HepG2 (cell line): ENCODE results near the gene ATAD3C. TPM values are rescaled to one million over a fixed set of nuclear protein-coding genes. Genes with fewer than 3 reads are reported as not detected.

ENCODE experiments used
- CC2D1A ChIP-seq: sonication (generic); formaldehyde crosslinking; IDR thresholded peaks from 2 replicates; pipeline ENCODE4 v1.8.1; 2023; ENCODE audit warnings: mild to moderate bottlenecking, missing genetic modification reagents
- MTF2 ChIP-seq: sonication (generic); formaldehyde crosslinking; IDR thresholded peaks from 2 replicates; pipeline ENCODE4 v1.5.0; 2020; ENCODE audit warnings: missing genetic modification reagents, borderline replicate concordance
- MYNN ChIP-seq: sonication (generic); formaldehyde crosslinking; IDR thresholded peaks from 2 replicates; pipeline ENCODE4 v1.4.0; 2020; ENCODE audit warnings: mild to moderate bottlenecking, low read depth, missing genetic modification reagents
- POLR2AphosphoS5 ChIP-seq: IDR thresholded peaks from 2 replicates; pipeline ENCODE4 v1.6.1; 2012; ENCODE audit warnings: low read depth, low read length
- SMAD9 ChIP-seq: sonication (generic); formaldehyde crosslinking; IDR thresholded peaks from 2 replicates; pipeline ENCODE4 v1.5.1; 2020; ENCODE audit warnings: mild to moderate bottlenecking, missing genetic modification reagents
- SRY ChIP-seq: sonication (generic); formaldehyde crosslinking; IDR thresholded peaks from 2 replicates; pipeline ENCODE4 v1.8.0; 2022; ENCODE audit warnings: mild to moderate bottlenecking, missing genetic modification reagents
- TAF1 ChIP-seq: sonication (generic); formaldehyde crosslinking; IDR thresholded peaks from 2 replicates; pipeline ENCODE4 v1.4.0; 2020; ENCODE audit warnings: missing genetic modification reagents
- TRIM24 ChIP-seq: sonication (generic); formaldehyde crosslinking; IDR thresholded peaks from 2 replicates; pipeline ENCODE4 v1.8.0; 2022; ENCODE audit warnings: mild to moderate bottlenecking, missing genetic modification reagents
- YY1 ChIP-seq: IDR thresholded peaks from 2 replicates; pipeline ENCODE4 v1.6.1; 2011; ENCODE audit warnings: low read length, low read depth, moderate library complexity, mild to moderate bottlenecking; ENCODE audit not compliant: insufficient read depth, insufficient replicate concordance
- ZBTB3 ChIP-seq: sonication (generic); formaldehyde crosslinking; IDR thresholded peaks from 2 replicates; pipeline ENCODE4 v1.4.0; 2020; ENCODE audit warnings: low read depth, mild to moderate bottlenecking, moderate library complexity, missing genetic modification reagents, borderline replicate concordance
- ZMYM3 ChIP-seq: sonication (generic); formaldehyde crosslinking; IDR thresholded peaks from 2 replicates; pipeline ENCODE4 v1.5.1; 2020; ENCODE audit warnings: mild to moderate bottlenecking, missing genetic modification reagents
- ZNF101 ChIP-seq: sonication (generic); formaldehyde crosslinking; IDR thresholded peaks from 2 replicates; pipeline ENCODE4 v1.4.0; 2020; ENCODE audit warnings: mild to moderate bottlenecking, low read depth, missing genetic modification reagents, borderline replicate concordance
- ZNF207 ChIP-seq: fragments of 450-650 bp; IDR thresholded peaks from 2 replicates; pipeline ENCODE4 v1.6.1; 2016; ENCODE audit warnings: antibody characterized with exemption, borderline replicate concordance
- ZNF382 ChIP-seq: sonication (generic); formaldehyde crosslinking; IDR thresholded peaks from 2 replicates; pipeline ENCODE4 v1.5.0; 2020; ENCODE audit warnings: missing genetic modification reagents, mild to moderate bottlenecking, borderline replicate concordance
- ZNF619 ChIP-seq: sonication (generic); formaldehyde crosslinking; IDR thresholded peaks from 2 replicates; pipeline ENCODE4 v1.4.0; 2020; ENCODE audit warnings: mild to moderate bottlenecking, missing genetic modification reagents
- ZNF724P ChIP-seq: sonication (generic); formaldehyde crosslinking; IDR thresholded peaks from 2 replicates; pipeline ENCODE4 v1.8.0; 2022; ENCODE audit warnings: missing genetic modification reagents, borderline replicate concordance
- ZNF781 ChIP-seq: sonication (generic); formaldehyde crosslinking; IDR thresholded peaks from 2 replicates; pipeline ENCODE4 v1.5.1; 2020; ENCODE audit warnings: borderline replicate concordance, mild to moderate bottlenecking, missing genetic modification reagents; ENCODE audit errors: not compliant biosample characterization
- polyA plus RNA-seq, 8 experiments: library from polyadenylated mRNA; depleted of rRNA in 3 of 8; stranded (reverse) in 7 of 8; unstranded in 1 of 8; fragments of >200 nt; fragmentation: Illumina TruSeq in 4 of 8; extraction: Trizol in 4 of 8; gene quantifications; 2 replicates each; pipeline versions ENCODE4 v1.2.1 to v1.2.3, GENCODE V29; 2011 to 2016; ENCODE audit warnings: low read depth in 4 of 8, missing spikeins in 1 of 8, mixed read lengths in 1 of 8; ENCODE audit not compliant: insufficient read depth in 1 of 8
- total RNA-seq, 5 experiments: library from RNA; depleted of rRNA; stranded (reverse); fragments of >200 nt; fragmentation: Illumina TruSeq; extraction: Trizol; gene quantifications; 2 replicates each; pipeline ENCODE4 v1.2.3, GENCODE V29; 2016; ENCODE audit warnings: low read depth in 1 of 5
- TF ChIP-seq, protein P1 (sequence below): sonication (generic); formaldehyde crosslinking; IDR thresholded peaks from 2 replicates; pipeline ENCODE4 v1.9.0; 2021; ENCODE audit warnings: missing genetic modification reagents, borderline replicate concordance
- TF ChIP-seq, protein P2 (sequence below): sonication (generic); formaldehyde crosslinking; IDR thresholded peaks from 2 replicates; pipeline ENCODE4 v1.5.0; 2020; ENCODE audit warnings: mild to moderate bottlenecking, missing genetic modification reagents
- TF ChIP-seq, protein P3 (sequence below): sonication (generic); formaldehyde crosslinking; IDR thresholded peaks from 2 replicates; pipeline ENCODE4 v1.5.1; 2020; ENCODE audit warnings: mild to moderate bottlenecking, moderate library complexity, missing genetic modification reagents
- TF ChIP-seq, protein P4 (sequence below): sonication (generic); formaldehyde crosslinking; IDR thresholded peaks from 2 replicates; pipeline ENCODE4 v1.4.0; 2020; ENCODE audit warnings: mild to moderate bottlenecking, missing genetic modification reagents

Gene ATAD3C
- total and polyA plus RNA-seq, 2 of the 13 experiments (the other 11 are each of a cell fraction or from before 2014, with no cell fraction given), result 2.4 to 3.2 TPM

DNA sequence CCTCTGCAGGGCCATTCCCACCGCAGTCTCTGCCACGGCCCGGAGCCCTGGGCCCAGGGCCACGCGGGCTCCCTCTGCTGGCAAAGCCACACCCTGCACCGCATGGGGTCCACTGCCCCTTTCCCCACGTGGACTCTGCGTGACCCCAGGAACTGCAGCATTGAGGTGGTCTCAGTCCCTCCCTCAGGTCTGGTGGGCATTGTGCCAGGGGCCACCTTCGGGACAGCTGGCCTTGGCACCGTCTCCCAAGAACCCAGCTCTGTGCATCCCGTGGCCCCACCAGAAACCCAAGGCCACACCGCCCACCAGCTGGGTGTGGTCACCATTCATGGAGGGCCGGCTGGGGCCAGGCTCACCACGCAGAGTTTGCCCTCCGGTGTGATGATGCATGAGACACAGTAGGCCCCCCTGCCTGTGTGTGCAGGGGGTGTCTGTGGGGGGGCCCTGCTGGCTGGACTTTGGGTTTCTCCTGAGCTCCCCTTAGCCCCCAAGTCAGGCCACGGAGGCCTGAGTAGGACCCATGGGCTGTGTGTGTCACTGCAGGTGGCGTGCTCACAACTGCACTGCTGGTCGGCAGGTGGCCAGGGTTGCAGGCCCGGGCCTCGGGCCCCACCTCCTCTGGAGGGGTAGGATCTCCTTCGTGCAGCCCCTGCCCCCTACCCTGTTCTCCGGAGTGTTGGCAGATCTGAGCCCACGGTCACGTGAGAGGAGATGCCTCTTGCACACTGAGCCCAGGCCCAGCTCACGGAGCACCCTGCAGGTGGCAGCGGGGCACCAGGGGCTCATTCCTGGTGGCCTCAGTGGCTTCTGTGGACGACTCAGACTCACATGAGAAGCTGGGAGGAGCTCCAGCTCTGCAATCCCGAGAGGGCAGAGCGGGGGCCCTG, 8.2 kb upstream of the ATAD3C start (continued):
- TF ChIP-seq, protein P1, sequence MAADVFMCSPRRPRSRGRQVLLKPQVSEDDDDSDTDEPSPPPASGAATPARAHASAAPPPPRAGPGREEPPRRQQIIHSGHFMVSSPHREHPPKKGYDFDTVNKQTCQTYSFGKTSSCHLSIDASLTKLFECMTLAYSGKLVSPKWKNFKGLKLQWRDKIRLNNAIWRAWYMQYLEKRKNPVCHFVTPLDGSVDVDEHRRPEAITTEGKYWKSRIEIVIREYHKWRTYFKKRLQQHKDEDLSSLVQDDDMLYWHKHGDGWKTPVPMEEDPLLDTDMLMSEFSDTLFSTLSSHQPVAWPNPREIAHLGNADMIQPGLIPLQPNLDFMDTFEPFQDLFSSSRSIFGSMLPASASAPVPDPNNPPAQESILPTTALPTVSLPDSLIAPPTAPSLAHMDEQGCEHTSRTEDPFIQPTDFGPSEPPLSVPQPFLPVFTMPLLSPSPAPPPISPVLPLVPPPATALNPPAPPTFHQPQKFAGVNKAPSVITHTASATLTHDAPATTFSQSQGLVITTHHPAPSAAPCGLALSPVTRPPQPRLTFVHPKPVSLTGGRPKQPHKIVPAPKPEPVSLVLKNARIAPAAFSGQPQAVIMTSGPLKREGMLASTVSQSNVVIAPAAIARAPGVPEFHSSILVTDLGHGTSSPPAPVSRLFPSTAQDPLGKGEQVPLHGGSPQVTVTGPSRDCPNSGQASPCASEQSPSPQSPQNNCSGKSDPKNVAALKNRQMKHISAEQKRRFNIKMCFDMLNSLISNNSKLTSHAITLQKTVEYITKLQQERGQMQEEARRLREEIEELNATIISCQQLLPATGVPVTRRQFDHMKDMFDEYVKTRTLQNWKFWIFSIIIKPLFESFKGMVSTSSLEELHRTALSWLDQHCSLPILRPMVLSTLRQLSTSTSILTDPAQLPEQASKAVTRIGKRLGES (CRISPR knock-in tag), result peak; percentile 94
- TF ChIP-seq YY1 (peak; percentile 28), SRY (CRISPR knock-in tag) (no peak), ZNF781 (CRISPR knock-in tag) (no peak), MYNN (CRISPR knock-in tag) (no peak), TRIM24 (CRISPR knock-in tag) (no peak), POLR2AphosphoS5 (no peak; the same call in 1 of the 2 replicates), MTF2 (CRISPR knock-in tag) (no peak), ZMYM3 (no peak), ZNF619 (CRISPR knock-in tag) (peak; percentile 66; the same call in 1 of the 2 replicates), ZBTB3 (CRISPR knock-in tag) (peak; percentile 73; the same call in 1 of the 2 replicates), ZNF101 (no peak), ZNF382 (CRISPR knock-in tag) (no peak), ZNF724P (no peak), SMAD9 (CRISPR knock-in tag) (no peak), CC2D1A (no peak), ZNF207 (no peak), TAF1 (CRISPR knock-in tag) (no peak)
- TF ChIP-seq, protein P2, sequence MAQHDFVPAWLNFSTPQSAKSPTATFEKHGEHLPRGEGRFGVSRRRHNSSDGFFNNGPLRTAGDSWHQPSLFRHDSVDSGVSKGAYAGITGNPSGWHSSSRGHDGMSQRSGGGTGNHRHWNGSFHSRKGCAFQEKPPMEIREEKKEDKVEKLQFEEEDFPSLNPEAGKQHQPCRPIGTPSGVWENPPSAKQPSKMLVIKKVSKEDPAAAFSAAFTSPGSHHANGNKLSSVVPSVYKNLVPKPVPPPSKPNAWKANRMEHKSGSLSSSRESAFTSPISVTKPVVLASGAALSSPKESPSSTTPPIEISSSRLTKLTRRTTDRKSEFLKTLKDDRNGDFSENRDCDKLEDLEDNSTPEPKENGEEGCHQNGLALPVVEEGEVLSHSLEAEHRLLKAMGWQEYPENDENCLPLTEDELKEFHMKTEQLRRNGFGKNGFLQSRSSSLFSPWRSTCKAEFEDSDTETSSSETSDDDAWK, result no peak
- TF ChIP-seq, protein P3, sequence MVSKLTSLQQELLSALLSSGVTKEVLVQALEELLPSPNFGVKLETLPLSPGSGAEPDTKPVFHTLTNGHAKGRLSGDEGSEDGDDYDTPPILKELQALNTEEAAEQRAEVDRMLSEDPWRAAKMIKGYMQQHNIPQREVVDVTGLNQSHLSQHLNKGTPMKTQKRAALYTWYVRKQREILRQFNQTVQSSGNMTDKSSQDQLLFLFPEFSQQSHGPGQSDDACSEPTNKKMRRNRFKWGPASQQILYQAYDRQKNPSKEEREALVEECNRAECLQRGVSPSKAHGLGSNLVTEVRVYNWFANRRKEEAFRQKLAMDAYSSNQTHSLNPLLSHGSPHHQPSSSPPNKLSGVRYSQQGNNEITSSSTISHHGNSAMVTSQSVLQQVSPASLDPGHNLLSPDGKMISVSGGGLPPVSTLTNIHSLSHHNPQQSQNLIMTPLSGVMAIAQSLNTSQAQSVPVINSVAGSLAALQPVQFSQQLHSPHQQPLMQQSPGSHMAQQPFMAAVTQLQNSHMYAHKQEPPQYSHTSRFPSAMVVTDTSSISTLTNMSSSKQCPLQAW (CRISPR knock-in tag), result peak; percentile 77
- TF ChIP-seq, protein P4, sequence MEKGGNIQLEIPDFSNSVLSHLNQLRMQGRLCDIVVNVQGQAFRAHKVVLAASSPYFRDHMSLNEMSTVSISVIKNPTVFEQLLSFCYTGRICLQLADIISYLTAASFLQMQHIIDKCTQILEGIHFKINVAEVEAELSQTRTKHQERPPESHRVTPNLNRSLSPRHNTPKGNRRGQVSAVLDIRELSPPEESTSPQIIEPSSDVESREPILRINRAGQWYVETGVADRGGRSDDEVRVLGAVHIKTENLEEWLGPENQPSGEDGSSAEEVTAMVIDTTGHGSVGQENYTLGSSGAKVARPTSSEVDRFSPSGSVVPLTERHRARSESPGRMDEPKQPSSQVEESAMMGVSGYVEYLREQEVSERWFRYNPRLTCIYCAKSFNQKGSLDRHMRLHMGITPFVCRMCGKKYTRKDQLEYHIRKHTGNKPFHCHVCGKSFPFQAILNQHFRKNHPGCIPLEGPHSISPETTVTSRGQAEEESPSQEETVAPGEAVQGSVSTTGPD, result no peak
